ENCODE measurements around the gene UBE2J1.

The UBE2J1 gene

DNA sequence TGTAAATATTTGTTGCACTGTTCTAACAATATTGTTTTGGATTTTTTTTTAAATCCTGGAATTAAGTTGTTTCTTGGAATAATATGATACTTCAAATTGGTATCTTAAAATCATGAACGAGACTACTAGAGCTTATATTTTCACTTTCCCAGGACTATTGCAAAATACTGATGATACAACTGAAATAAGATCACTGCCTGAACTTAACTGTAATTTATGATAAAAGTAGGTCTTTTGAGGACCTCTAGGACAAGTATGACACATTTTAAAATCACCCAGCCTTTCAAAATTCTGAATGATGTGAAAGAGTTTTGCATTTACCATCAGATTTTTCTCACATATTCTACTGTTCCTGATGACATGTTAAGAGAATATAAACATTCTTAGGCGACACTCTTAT lies 8.6 kb upstream of the UBE2J1 start:
- DNase-seq = no peak

- DNase-seq = no peak
Observed at GRCh38 chr6:89360415-89360999, 8.0 kb upstream of the UBE2J1 start.

GRCh38 chr6:89359561-89359960 lies 7.0 kb upstream of the UBE2J1 start:
- DNase-seq = no peak

GRCh38 chr6:89357390-89357789 lies 4.9 kb upstream of the UBE2J1 start:
- no peak for DNase-seq

DNA sequence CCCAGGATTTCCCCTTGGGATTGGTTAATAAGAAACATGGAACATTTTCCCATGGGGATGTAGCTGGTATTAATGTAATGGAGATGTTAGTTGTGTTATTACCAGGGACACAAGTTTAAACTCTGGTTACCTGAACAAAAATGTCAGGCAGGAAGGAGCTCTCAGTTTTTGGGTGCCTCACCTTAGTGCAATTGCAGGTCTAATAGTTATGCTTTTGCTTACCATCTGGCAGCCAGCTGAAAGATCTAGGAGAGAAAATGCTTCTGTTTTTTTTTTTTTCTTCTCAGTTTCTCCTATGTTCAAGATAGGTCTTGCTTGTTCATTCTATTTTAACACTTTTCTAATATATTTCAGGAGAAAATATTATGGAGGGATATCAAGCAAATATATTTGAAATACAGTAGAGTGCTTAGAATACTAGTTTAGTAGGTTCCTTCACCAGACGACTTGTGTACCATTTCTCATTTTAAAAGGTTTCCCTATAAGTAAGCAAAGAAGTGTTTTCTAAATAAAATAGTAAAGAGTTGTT lies 4.2 kb upstream of the UBE2J1 start:
- DNase-seq = no peak

- no peak for DNase-seq
Observed at GRCh38 chr6:89355511-89356194, 3.1 kb upstream of the UBE2J1 start.

DNA sequence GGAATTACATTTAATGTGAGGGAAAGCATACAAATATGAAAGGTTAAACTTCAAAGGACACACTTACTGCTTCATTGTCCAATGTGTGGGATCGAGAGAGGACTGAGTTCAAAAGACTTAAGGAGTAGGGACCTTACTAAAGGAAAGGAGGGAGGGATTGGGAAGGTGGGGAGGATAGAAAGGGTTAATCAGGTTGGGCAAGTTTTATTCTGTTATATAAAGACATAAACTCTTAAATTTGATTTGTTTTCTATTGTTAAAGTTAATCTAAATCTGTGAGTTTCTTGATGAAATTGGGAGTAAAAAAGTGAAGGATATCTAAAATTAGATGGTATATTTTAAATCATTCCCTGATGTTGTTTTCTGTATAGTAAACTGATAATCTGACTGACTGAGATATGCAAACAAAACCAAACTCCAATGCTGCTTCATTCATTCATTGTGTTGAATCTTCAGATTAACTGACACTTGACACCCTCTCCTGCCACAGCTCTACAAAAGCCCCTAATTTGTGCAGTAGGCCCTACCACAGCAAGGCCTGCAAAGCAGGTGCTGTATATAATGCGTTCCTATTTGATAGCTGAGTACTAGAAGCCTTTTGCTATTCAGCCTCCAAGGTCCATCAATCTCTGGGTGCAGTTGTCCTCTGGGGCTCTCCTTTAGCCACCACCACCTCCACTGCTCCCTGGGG lies 1.3 kb upstream of the UBE2J1 start:
- DNase-seq = no peak

DNA sequence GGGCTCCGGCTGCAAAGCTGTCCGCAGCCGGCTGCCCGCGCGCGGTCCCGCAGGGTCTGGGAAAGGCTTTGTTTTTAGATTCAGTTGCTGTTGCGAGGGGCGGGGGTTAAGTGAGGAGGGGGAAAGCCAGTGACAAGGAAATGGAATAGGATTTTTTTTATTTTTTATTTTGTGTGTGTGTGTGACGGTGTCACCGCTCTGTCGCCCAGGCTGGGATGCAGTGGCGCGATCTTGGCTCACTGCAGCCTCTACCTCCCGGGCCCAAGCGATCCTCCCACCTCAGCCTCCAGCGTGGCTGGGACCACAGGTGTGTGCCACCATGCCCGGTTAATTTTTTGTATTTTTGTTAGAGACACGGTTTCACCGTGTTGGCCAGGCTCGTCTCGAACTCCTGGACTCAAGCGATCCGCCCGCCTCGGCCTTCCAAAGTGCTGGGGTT lies 615 bp upstream of the UBE2J1 start:
- no peak for DNase-seq

GRCh38 chr6:89351671-89352277 lies 748 bp downstream of the UBE2J1 start:
- DNase-seq = no peak

DNA sequence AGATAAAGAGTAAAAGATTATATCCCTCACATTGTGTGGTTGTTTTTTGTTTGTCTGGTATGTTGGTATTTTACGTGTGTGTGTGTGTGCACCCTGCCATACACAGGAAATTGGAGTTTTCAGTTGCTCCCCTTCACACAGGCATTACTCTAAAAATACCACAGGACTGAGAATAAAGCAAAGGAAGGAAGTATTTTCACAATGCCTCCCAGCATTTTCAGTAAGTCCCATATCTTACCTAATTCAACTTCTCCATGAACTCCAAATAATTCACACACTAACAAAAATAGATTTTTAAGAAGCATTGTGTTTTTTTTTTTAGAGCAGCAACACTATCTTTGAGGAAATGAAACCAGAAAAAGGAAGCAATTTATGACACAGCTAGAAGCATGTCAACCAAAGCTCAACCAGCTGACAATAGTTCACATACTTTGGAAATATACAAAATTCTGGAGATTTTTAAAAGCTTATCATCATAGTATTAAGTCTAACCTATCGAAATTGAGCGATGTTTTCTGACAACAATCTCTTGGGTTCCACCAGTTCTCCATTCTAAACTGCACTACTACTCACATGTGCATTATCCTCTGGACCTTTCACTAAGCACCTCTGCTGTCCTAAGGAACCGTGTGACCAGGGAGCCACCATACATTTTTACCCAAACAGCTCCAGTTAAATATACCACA lies 2.1 kb downstream of the UBE2J1 start:
- DNase-seq = no peak

DNA sequence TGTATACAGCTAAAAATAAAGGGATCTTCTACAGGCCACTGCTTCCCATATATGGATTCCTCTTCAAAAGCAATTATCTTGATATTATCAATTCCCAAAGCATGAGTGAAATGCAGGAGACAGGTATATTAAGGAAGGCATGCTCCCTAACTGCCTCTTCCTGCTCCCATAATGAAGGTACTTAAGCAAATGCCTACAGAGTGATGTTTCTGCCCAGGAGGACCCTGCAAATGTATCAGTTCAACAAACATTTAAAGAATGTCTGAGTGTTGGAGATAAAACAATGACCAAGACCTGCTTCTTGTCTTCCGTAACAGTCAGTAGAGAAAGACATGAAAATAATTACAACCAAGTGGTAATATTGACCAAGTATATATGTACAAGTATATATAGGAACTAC lies 4.2 kb downstream of the UBE2J1 start:
- DNase-seq = no peak

DNA sequence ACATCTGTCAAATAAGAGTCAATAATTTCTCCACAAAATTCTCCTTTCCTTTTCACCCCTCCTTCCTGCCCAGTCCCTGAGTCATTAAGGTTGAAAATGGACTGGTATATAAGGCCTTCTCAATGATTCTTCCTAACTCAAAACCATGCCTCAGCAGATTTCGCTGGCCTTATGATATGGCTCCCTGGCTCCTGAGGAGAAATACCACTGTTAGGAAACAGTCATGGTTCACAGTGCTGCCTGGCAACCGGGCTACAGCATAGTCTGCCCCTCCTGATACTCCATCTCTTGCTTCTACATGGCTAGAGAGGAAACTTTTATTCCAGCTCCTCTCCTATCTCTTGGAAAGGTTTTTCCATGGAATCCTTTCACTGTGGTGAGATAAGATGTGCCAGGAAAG lies 4.7 kb downstream of the UBE2J1 start:
- DNase-seq = no peak

- no peak for DNase-seq
Observed at GRCh38 chr6:89346433-89346832, 6.1 kb downstream of the UBE2J1 start.

DNA sequence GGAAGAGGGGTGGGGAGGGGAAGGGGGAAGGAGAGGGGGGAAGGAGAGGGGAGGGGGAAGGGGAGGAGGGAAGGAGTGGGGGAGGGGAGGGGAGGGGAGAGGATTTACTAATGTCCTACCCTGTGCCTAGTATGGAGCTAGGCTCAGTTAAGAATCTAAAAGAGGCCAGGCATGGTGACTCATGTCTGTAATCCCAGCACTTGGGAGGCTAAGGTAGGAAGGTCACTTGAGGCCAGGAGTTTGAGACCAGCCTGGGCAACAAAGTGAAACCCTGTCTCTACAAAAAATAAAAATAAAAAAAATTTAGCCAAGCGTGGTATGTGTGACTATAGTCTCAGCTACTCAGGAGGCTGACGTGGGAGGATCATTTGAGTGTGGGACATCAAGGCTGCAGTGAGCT lies 13.0 kb downstream of the UBE2J1 start:
- no peak for DNase-seq

DNA sequence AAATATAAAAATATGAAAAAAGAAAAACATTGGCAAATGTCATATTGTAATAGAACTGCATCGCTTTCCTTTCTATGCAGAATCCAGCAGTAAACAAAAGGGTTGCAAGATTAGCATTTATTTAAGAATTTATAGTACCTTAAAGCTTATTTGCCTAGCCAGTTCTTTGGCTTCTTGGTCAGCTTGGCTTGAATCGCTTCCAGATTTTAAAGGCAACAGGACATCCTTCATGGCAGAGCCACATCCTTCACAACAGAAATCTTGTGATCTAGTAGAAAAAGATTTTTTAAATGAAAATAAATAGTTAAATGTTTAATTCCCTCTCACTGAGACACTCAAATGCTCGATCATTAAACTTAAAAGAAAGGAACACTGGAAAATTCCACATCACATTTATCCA lies 17.4 kb downstream of the UBE2J1 start:
- DNase-seq = no peak

DNA sequence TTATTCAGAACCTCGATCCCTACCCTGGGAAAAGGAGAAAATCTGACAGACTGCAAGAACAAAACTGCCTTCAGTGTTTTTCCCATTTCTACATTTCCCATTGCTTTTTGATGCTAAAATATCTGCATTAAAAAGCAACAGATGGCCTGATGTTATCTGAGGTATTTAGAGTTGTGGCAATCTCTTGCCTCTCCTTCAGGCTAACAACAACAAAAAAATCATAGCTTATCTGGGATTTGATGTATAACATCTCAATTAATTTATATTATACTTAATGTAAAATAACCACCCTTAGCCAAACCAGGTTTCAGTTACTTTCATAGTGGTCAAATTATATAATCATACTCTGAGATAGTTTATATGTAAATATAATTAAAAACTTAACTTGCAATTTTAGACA lies 21.6 kb downstream of the UBE2J1 start:
- no peak for DNase-seq

DNA sequence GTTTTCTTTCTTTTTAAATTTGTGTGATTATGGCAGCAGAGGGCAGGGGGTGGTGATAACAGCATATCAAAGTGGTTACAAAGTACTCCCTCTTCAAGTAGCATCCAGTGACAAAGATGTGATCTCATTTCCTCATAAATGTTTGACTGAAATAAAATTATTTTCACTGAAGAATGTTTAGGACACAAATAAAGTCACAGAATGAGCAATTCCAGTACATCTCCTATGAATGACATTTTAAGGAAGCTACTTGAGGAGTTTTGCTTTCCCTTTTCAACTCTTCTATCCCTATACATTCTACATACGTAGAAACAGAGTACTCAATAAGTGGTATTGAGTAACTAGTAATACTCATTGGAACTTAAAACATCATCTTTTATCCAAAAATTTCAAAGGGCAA lies 23.5 kb downstream of the UBE2J1 start:
- no peak for DNase-seq

DNA sequence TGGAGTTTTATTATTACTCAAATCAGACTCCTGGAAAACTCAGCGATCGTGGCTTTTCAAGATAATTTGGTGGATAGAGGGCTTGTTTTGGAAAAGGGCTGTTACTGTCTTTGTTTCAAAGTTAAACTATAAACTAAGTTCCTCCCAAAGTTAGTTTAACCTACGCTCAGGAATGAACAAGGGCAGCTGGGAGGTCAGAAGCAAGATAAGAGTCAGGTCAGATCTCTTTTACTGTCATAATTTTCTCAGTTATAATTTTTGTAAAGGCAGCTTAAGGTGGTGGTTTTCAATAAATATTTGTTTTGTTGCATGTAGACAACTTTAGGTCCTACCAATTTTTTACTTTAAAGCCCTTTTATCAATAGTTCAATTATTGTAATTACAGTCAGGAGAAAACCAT lies 28.2 kb downstream of the UBE2J1 start:
- DNase-seq = no peak

DNA sequence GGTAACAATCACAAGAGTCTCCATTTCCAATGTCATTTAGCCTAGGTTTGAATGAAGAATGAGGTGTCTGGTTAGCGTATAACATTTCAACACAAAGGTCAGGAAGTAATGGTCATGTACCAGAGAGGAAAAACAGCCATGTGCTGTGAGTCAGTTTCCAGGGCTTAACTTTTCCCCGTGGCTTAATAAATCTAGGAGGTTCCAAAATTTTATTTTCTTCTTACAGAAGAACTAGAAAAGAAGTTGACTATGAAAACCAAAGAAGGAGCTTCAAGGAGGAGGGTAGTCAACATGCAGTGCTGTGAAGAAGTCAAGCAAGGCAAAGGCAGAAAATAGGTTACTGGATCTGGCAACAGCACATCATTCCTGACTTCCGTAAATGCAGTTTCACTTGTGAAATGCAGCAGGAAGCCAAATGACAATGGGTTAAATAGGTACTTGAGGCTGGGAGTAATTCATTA lies 29.0 kb downstream of the UBE2J1 start:
- no peak for DNase-seq

DNA sequence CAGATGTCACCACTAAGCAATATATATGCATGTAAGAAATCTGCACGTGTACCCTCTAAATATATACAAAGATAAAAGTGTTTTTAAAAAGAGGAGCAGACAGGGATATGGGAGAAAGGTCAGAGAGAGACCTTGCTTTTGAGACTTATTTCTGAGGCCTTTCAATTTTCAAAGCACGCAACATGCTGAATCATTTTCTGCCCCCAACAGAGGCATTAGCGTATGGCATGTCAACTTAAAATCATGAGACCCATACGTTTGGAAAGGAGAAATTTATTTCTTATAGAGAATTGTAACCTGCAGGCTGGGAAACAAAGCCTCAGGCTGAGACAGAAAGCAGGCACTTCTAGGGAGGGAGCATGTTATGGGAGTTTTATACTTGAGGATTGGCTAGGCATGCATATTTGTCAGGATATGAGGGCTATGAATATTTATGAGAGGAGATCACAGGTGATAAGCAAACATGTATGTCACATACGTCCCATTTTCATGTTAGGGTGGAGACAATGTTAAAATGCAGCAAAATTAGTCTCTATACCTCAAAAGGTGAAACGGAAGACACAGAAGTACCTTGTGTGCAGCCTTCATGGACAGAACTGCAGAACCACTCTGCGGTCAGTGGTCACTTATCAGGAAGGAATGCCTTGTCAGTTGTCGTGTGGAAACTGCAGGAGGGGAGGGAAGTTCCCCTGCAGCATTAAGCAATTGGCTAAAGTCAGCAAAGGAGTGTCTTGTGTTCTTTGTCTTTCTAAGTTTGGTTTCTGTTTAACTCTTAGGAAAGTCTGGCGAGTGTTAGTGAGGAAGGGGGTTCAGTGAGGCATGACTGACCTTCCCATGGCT lies 31.2 kb downstream of the UBE2J1 start:
- DNase-seq = no peak

DNA sequence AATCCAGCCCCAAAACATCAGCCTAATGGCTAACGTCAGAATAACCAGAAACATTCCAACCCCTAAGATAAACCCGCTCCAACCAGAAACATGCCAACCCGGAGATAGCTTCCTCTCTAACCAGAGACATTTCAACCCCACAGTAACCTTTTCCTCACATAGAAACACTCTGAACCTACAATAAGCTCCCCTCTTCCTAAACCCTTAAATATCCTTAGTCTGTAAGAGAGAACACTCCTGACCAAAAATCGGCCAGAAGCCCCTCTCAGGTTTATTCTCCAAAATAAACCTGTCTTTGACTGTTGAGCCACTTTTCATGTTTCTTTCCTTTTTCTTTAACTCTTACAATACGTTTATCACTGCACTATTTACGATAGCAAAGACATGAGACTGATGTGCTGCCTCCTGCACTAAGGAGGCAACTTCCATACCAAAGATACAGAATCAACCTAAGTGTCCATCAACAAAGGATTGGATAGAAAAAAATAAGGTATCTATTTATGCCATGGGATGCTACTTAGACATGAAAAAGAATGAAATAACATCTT lies 32.4 kb downstream of the UBE2J1 start:
- no peak for DNase-seq

- no peak for DNase-seq
Observed at GRCh38 chr6:89317067-89317466, 35.5 kb downstream of the UBE2J1 start.

Measured in NCI-H1694 treated with DMSO at 0.1 percent for 48 hours (cell line).